SH-SY5Y (cell line): ENCODE results near the gene ELOVL6.

Experiments used
- GATA2 ChIP-seq: IDR thresholded peaks from 2 replicates; pipeline ENCODE4 v1.6.1; 2011; ENCODE audit warnings: mild to moderate bottlenecking, low read depth, low read length
- GATA3 ChIP-seq: IDR thresholded peaks from 2 replicates; pipeline ENCODE4 v1.6.1; 2011; ENCODE audit warnings: low read depth, mild to moderate bottlenecking, low read length, moderate library complexity

DNA sequence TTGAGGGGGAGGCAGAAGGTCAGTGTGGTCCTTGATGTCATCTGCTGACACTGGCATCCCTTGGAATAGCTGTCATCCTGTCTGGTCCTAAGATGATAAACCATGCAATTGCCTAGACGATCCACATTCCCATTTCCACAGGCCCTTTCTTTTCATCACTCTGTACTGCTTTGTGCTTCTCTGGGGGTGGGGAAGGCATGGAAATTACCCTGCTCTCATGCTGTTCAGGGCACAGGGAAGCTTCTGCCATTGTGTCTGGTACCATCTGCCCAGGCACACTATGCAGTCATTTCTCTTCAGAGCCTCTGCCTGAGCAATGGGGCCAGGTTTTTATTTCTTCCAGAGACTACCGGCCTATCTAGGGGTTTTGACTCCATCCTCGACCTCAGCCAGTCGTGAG lies 49.7 kb upstream of the ELOVL6 start:
- TF ChIP-seq GATA2 (no peak), GATA3 (no peak)
